GM23248 (cell line): ENCODE results near the gene FBLN5. TPM values are rescaled to one million over a fixed set of nuclear protein-coding genes. Genes with fewer than 3 reads are reported as not detected.
"Not testable (repeated sequence)": the region's sequence is repeated elsewhere in the genome, so short reads cannot be mapped to it uniquely, and the experiment has no call there.

Experiments
- DNase-seq: peaks from one replicate; pipeline ENCODE4 v3.0.0-alpha.2; 2015
- H2AFZ ChIP-seq: fragments of 200-600 bp; sonication (generic); 2 replicates; pipeline ENCODE4 v1.6.1; 2016; ENCODE audit warnings: antibody characterized with exemption
- H3F3A ChIP-seq: fragments of 200-600 bp; sonication (generic); 2 replicates; pipeline ENCODE4 v1.6.1; 2016; ENCODE audit warnings: mild to moderate bottlenecking, antibody characterized with exemption, mixed run types; ENCODE audit not compliant: insufficient read depth
- H3K27ac ChIP-seq: fragments of 200-600 bp; sonication (generic); 2 replicates; pipeline ENCODE4 v1.5.1; 2016; ENCODE audit warnings: mild to moderate bottlenecking
- H3K27me3 ChIP-seq: fragments of 200-600 bp; sonication (generic); replicated peaks from 2 replicates; pipeline ENCODE4 v1.6.1; 2016; ENCODE audit warnings: mild to moderate bottlenecking; ENCODE audit not compliant: insufficient read depth
- H3K36me3 ChIP-seq: fragments of 200-600 bp; sonication (generic); 2 replicates; pipeline ENCODE4 v1.6.1; 2016; ENCODE audit warnings: low read depth, mild to moderate bottlenecking
- H3K4me1 ChIP-seq: fragments of 200-600 bp; sonication (generic); 2 replicates; pipeline ENCODE4 v1.6.1; 2016; ENCODE audit warnings: mild to moderate bottlenecking; ENCODE audit not compliant: insufficient read depth
- H3K4me2 ChIP-seq: fragments of 200-600 bp; sonication (generic); one replicate; pipeline ENCODE4 v1.6.1; 2016; ENCODE audit warnings: mild to moderate bottlenecking; ENCODE audit not compliant: unreplicated experiment
- H3K4me3 ChIP-seq: fragments of 200-600 bp; sonication (generic); 2 replicates; pipeline ENCODE4 v1.5.1; 2016; ENCODE audit warnings: mild to moderate bottlenecking
- H3K79me2 ChIP-seq: fragments of 200-600 bp; sonication (generic); 2 replicates; pipeline ENCODE4 v1.6.1; 2016; ENCODE audit warnings: mild to moderate bottlenecking; ENCODE audit not compliant: insufficient read depth
- H3K9ac ChIP-seq: fragments of 200-600 bp; sonication (generic); 2 replicates; pipeline ENCODE4 v1.6.1; 2016; ENCODE audit warnings: mild to moderate bottlenecking
- H3K9me2 ChIP-seq: fragments of 200-600 bp; sonication (generic); 2 replicates; pipeline ENCODE4 v1.6.1; 2016; ENCODE audit warnings: mixed run types, mild to moderate bottlenecking, moderate library complexity; ENCODE audit not compliant: insufficient read depth
- H3K9me3 ChIP-seq: fragments of 200-600 bp; sonication (generic); one replicate; pipeline ENCODE4 v1.6.1; 2017; ENCODE audit warnings: low read depth
- H4K20me1 ChIP-seq: fragments of 200-600 bp; sonication (generic); 2 replicates; pipeline ENCODE4 v1.6.0; 2016; ENCODE audit not compliant: insufficient read depth
- EZH2 ChIP-seq: fragments of 200-600 bp; sonication (generic); IDR thresholded peaks from 2 replicates; pipeline ENCODE4 v1.6.1; 2018; ENCODE audit warnings: antibody characterized with exemption, mild to moderate bottlenecking; ENCODE audit not compliant: insufficient read depth, poor library complexity, severe bottlenecking
- EZH2phosphoT487 ChIP-seq: fragments of 200-600 bp; sonication (generic); IDR thresholded peaks from 2 replicates; pipeline ENCODE4 v1.6.1; 2018; ENCODE audit warnings: antibody characterized with exemption, moderate library complexity, mild to moderate bottlenecking, low read depth; ENCODE audit not compliant: insufficient read depth
- WGBS, 2 experiments: methylation state at CpG; one replicate each; pipeline ENCODE4 v1.1.6; 2015 to 2017; ENCODE audit warnings: low lambda C conversion rate in 2 of 2, low coverage in 1 of 2; ENCODE audit errors: missing lambda C conversion rate in 2 of 2; 5-methylcytosine and 5-hydroxymethylcytosine counted together
- in situ Hi-C: fragments of 300-500 bp; cut with MboI; formaldehyde crosslinking; loops from 2 replicates; pipeline ENCODE4 v1.15.0; 2020
- polyA plus RNA-seq: library from polyadenylated mRNA; unstranded; fragments of >200 nt; fragmentation: Nextera tagmentation; extraction: Ambion mirVana; gene quantifications from 2 replicates; pipeline ENCODE4 v1.2.1, GENCODE V29; 2016
- total RNA-seq: library from RNA; depleted of rRNA; stranded (reverse); fragments of >200 nt; shearing (Covaris generic); gene quantifications from 2 replicates; pipeline ENCODE4 v1.2.3, GENCODE V29; 2014

Gene FBLN5
- total and polyA plus RNA-seq, 2 experiments from 2014 or later, result 234 to 756 TPM

DNA sequence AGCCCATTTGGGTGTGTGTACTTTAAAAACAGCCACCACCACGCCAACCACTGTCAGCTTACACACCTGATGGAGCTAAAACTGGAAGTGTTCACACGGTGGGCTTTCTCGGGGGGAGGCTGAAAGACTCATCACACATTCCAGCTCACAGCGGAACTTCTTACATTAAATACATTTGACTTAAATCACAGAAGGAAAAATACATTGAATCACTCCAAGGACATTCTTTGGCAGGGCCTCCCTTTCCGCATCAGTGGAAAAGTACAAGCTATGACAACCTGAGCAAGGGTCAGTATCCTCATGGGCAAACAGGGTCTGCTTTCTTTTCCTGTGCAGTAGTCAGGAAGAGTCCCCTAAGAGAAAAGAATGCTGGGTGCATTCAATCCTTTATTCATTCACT, 49.1 kb downstream of the FBLN5 start:
- peak; percentile 15 for DNase-seq
- Histone ChIP-seq H3K4me1 (peaks cover 58% of the 10 kb centered on the region), H3K4me2 (no peak overlapping the region), H2AFZ (no peak overlapping the region), H3K9me2 (no peaks in the 10 kb centered on the region), H4K20me1 (no peaks in the 10 kb centered on the region), H3K36me3 (no peaks in the 10 kb centered on the region; the same call in 1 of the 2 replicates), H3K79me2 (peaks cover 81% of the 10 kb centered on the region), H3F3A (peaks cover 54% of the 10 kb centered on the region), H3K9me3 (no peaks in the 10 kb centered on the region), H3K27ac (no peak overlapping the region; the same call in 1 of the 2 replicates), H3K4me3 (no peak overlapping the region), H3K27me3 (no peaks in the 10 kb centered on the region), H3K9ac (no peak overlapping the region)
- TF ChIP-seq EZH2phosphoT487 (no peak), EZH2 (no peak)
- in situ Hi-C loops, result no loop called here
- WGBS, 2 experiments, result 98 to 99% methylated on average over 5 of the region's 5 CpGs

DNA sequence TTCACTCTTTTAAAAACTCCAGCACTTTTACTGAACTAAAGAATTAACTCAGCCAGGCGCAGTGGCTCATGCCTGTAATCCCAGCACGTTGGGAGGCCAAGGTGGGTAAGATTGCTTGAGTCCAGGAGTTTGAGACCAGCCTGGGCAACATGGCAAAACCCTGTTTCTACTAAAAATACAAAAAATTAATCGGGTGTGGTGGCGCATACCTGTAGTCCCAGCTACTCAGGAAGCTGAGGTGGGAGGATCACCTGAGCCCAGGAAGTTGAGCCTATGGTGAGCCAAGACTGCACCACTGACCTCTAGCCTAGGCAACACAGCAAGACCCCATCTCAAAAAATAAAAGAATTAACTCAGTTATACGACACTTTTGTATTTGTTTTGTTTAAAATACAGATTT, 49.8 kb downstream of the FBLN5 start:
- H3K9me3 ChIP-seq, H3K27me3 ChIP-seq, H3K9me2 ChIP-seq, H3K36me3 ChIP-seq, H2AFZ ChIP-seq, H4K20me1 ChIP-seq, in situ Hi-C loops, DNase-seq: not testable (repeated sequence)
- 77 to 82% methylated on average over 5 of the region's 5 CpGs for WGBS, 2 experiments
- Histone ChIP-seq H3K4me2 (peak overlapping the region; percentile 40), H3K9ac (peak overlapping the region; percentile 62), H3K27ac (peak overlapping the region; percentile 82), H3K79me2 (peaks cover 78% of the 10 kb centered on the region), H3F3A (peaks cover 54% of the 10 kb centered on the region), H3K4me1 (peaks cover 57% of the 10 kb centered on the region), H3K4me3 (peak overlapping the region; percentile 24; the same call in 1 of the 2 replicates)

DNA sequence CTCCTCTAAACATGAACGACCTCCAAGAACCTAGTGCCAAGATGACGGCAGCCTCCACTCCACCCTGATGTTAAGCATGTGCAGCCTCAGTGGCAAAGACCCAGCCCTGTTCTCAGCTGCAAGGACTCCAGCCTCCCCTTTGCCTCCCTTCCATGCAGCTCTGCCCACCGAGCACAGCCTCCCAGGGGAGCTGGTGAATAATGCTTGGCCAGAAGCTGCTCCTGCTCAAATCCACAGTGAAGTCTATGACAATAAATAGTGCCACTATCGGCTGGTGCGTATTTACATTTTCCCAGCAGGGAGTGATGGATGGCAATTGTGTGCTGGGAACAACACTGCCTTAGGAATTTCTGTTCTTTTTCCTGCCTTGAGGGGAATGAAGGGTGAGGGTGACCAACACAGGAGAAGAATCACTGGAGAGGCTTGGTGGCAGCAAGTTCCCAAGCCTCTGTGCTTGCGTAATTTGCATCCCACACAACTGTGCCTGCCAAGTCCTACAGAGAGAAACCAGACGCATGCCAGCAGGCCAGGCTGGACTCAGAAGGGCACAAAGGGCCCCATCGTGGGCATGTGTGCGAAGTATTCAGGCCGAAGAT, 50.3 kb downstream of the FBLN5 start:
- Histone ChIP-seq H3K27ac (peak overlapping the region; percentile 82), H3K4me3 (peak overlapping the region; percentile 24; the same call in 1 of the 2 replicates), H3K79me2 (peaks cover 73% of the 10 kb centered on the region), H4K20me1 (no peaks in the 10 kb centered on the region), H3K27me3 (no peaks in the 10 kb centered on the region), H3K9me2 (no peaks in the 10 kb centered on the region), H3K9me3 (no peaks in the 10 kb centered on the region), H3K4me2 (peak overlapping the region; percentile 40), H3K4me1 (peaks cover 52% of the 10 kb centered on the region), H3K9ac (peak overlapping the region; percentile 62), H2AFZ (no peak overlapping the region), H3K36me3 (no peaks in the 10 kb centered on the region; the same call in 1 of the 2 replicates), H3F3A (peaks cover 49% of the 10 kb centered on the region)
- in situ Hi-C loops, result no loop called here
- 5% methylated on average over 10 of the region's 10 CpGs for WGBS, 2 experiments
- TF ChIP-seq EZH2phosphoT487 (no peak), EZH2 (no peak)
- DNase-seq, result peak; percentile 93

GRCh38 chr14:91896419-91896818, 51.1 kb downstream of the FBLN5 start:
- no peaks in the 10 kb centered on the region for H4K20me1 ChIP-seq
- H3K4me1 ChIP-seq, result peaks cover 49% of the 10 kb centered on the region
- no peaks in the 10 kb centered on the region for H3K27me3 ChIP-seq
- H3K9ac ChIP-seq, result peak overlapping the region; percentile 62; the same call in 1 of the 2 replicates
- no peak overlapping the region for H3K4me3 ChIP-seq
- peaks cover 41% of the 10 kb centered on the region for H3F3A ChIP-seq
- no peak for DNase-seq
- no peaks in the 10 kb centered on the region for H3K9me2 ChIP-seq
- 94 to 95% methylated on average over 4 of the region's 4 CpGs for WGBS, 2 experiments
- no peaks in the 10 kb centered on the region for H3K9me3 ChIP-seq
- H3K36me3 ChIP-seq, result no peaks in the 10 kb centered on the region; the same call in 1 of the 2 replicates
- in situ Hi-C loops, result no loop called here
- TF ChIP-seq EZH2 (no peak), EZH2phosphoT487 (no peak)
- peak overlapping the region; percentile 82 for H3K27ac ChIP-seq
- H3K4me2 ChIP-seq, result peak overlapping the region; percentile 40
- H2AFZ ChIP-seq, result no peak overlapping the region
- H3K79me2 ChIP-seq, result peaks cover 65% of the 10 kb centered on the region

DNA sequence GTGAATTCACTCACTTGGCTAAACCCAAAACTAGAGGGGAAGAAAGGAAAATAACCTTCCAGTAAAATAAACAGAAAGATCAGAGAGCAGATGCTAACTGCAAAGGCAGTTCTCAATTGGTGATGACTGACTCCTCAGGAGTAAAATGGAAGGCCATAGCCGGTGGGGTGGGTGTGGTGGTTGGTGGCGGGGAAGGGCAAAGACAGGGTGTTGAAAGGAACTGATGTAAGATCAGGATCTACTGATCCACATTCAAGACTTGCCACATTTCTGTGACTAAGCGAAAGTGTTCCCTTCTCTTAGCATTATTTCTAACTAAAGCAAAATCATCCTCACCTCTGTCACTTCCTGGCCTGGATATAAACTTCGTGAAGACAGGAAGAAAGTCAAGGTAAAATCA, 53.8 kb downstream of the FBLN5 start:
- WGBS, 2 experiments, result 78 to 87% methylated on average over 4 of the region's 4 CpGs

More for the DNA sequence above, 53.8 kb downstream of the FBLN5 start:
- in situ Hi-C loops, result no loop called here
- Histone ChIP-seq H3K27ac (peak overlapping the region; percentile 20; the same call in 1 of the 2 replicates), H2AFZ (no peak overlapping the region), H3K4me2 (no peak overlapping the region), H3K9ac (no peak overlapping the region), H3K36me3 (peaks cover 20% of the 10 kb centered on the region), H3K27me3 (no peaks in the 10 kb centered on the region), H3K9me3 (no peaks in the 10 kb centered on the region), H3K79me2 (peaks cover 51% of the 10 kb centered on the region), H3K4me3 (no peak overlapping the region), H3K4me1 (peaks cover 27% of the 10 kb centered on the region), H4K20me1 (no peaks in the 10 kb centered on the region), H3K9me2 (no peaks in the 10 kb centered on the region), H3F3A (peaks cover 27% of the 10 kb centered on the region)
- TF ChIP-seq EZH2phosphoT487, result no peak
- no peak for TF ChIP-seq EZH2
- peak; percentile 15 for DNase-seq
